ENCODE data around the gene PPP1R10. TPM values are rescaled to one million over a fixed set of nuclear protein-coding genes. Genes with fewer than 3 reads are reported as not detected.

PPP1R10 gene
- polyA plus RNA-seq, 4 donors = 21.3 to 44.0 (median 32.5) TPM

DNA sequence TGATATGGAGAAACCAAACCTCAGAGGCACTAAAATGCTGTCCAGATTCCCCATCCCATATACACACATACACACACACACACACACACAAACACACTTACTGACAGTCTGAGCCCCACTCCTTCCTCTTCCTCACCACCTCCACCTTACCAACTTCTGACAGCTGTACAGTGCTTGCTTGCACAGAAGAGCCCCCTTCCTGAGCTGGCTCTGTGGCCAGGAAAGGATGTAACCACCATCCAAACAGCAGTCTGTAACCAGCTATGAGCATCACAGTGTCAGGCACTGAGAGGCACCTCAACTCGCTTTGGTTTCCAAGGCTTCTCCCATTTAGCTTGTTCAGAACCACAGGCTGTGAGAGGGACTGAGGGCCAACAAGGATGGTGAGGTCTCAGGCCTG is 24.0 kb upstream of the PPP1R10 start:
- no peaks in the 10 kb centered on the region for H3K9me3 ChIP-seq (ENCODE audit: control insufficient read depth in 2 of 2, insufficient read depth in 1 of 2, low read depth in 1 of 2, low read length in 1 of 2)
- no peaks in the 10 kb centered on the region for H3K27me3 ChIP-seq (ENCODE audit: control insufficient read depth in 3 of 3, insufficient read depth in 3 of 3, low read length in 3 of 3)
- peaks cover 4 to 76% (median 8%) of the 10 kb centered on the region in 3 donors for H3K36me3 ChIP-seq (ENCODE audit: control insufficient read depth in 3 of 3, insufficient read depth in 2 of 3, low read depth in 1 of 3, low read length in 3 of 3)
- 64 to 94% (median 82%) methylated on average over 1 of the region's 1 CpG for WGBS, 3 donors
- H3K4me3 ChIP-seq (ENCODE audit: low read depth in 1 of 3, low read length in 3 of 3) = no peak overlapping the region
- DNase-seq (no peak), FAIRE-seq (no peak)
- no peak overlapping the region for H3K27ac ChIP-seq (ENCODE audit: low read depth in 1 of 3, low read length in 2 of 3)
- H3K4me1 ChIP-seq (ENCODE audit: control insufficient read depth in 3 of 3, insufficient read depth in 2 of 3, low read depth in 1 of 3, low read length in 2 of 3) = peaks cover 0 to 16% (median 2%) of the 10 kb centered on the region in 3 donors

DNA sequence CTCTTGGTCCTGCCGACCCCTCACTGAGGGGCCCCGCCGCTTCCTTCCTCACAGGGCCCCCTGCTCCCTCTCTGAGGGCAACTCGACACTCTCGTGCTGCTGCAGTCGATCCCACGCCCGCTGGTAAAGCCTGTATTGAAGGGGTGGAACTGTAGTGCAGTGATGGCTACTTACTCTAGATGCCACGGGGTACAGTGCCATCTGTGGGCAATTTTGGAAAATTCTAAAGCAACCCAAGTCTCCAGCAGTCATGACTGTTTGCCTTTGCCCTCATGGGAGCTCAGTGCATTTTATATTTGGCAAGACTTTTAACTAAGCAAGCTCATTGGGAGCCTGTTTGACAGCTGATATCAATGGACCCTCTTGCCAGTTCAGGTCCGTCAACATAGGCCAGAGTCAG is 23.4 kb upstream of the PPP1R10 start:
- Histone ChIP-seq H3K27me3 (ENCODE audit: control insufficient read depth in 3 of 3, insufficient read depth in 3 of 3, low read length in 3 of 3) (no peaks in the 10 kb centered on the region), H3K9me3 (ENCODE audit: control insufficient read depth in 2 of 2, insufficient read depth in 1 of 2, low read depth in 1 of 2, low read length in 1 of 2) (no peaks in the 10 kb centered on the region), H3K4me1 (ENCODE audit: control insufficient read depth in 3 of 3, insufficient read depth in 2 of 3, low read depth in 1 of 3, low read length in 2 of 3) (peaks cover 0 to 12% (median 0%) of the 10 kb centered on the region in 3 donors), H3K27ac (ENCODE audit: low read depth in 1 of 3, low read length in 2 of 3) (no peak overlapping the region), H3K4me3 (ENCODE audit: low read depth in 1 of 3, low read length in 3 of 3) (no peak overlapping the region), H3K36me3 (ENCODE audit: control insufficient read depth in 3 of 3, insufficient read depth in 2 of 3, low read depth in 1 of 3, low read length in 3 of 3) (peaks cover 4 to 73% (median 6%) of the 10 kb centered on the region in 3 donors)
- no peak for FAIRE-seq
- no peak for DNase-seq
- WGBS, 3 donors = 70 to 76% (median 76%) methylated on average over 10 of the region's 10 CpGs

DNA sequence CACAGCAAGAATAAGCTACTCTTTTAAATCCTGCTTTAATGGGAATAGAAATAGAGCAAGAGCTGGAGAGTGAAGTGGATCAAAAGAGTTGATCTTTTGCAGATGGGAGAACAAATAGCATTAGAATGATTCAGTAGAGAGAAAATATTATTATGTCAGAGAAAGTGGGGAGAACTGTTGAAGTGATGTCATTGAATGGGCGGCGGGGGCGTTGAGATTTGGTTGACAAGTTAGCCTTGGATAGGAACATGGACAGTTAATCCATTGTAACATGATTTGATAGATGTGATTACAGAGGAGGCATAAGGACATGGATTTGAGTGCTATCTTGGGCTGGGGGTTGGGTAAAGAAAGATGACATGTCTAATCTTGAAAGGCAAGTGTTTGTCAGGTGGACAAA is 18.8 kb upstream of the PPP1R10 start:
- Histone ChIP-seq H3K9me3 (ENCODE audit: control insufficient read depth in 2 of 2, insufficient read depth in 1 of 2, low read depth in 1 of 2, low read length in 1 of 2) (no peaks in the 10 kb centered on the region), H3K4me3 (ENCODE audit: low read depth in 1 of 3, low read length in 3 of 3) (no peak overlapping the region), H3K27me3 (ENCODE audit: control insufficient read depth in 3 of 3, insufficient read depth in 3 of 3, low read length in 3 of 3) (no peaks in the 10 kb centered on the region), H3K27ac (ENCODE audit: low read depth in 1 of 3, low read length in 2 of 3) (no peak overlapping the region), H3K4me1 (ENCODE audit: control insufficient read depth in 3 of 3, insufficient read depth in 2 of 3, low read depth in 1 of 3, low read length in 2 of 3) (no peaks in the 10 kb centered on the region), H3K36me3 (ENCODE audit: control insufficient read depth in 3 of 3, insufficient read depth in 2 of 3, low read depth in 1 of 3, low read length in 3 of 3) (peaks cover 0 to 69% (median 2%) of the 10 kb centered on the region in 3 donors)
- DNase-seq (peak in 1 of 2 donors; percentile 49), FAIRE-seq (no peak)
- 89 to 97% (median 96%) methylated on average over 3 of the region's 3 CpGs for WGBS, 3 donors

DNA sequence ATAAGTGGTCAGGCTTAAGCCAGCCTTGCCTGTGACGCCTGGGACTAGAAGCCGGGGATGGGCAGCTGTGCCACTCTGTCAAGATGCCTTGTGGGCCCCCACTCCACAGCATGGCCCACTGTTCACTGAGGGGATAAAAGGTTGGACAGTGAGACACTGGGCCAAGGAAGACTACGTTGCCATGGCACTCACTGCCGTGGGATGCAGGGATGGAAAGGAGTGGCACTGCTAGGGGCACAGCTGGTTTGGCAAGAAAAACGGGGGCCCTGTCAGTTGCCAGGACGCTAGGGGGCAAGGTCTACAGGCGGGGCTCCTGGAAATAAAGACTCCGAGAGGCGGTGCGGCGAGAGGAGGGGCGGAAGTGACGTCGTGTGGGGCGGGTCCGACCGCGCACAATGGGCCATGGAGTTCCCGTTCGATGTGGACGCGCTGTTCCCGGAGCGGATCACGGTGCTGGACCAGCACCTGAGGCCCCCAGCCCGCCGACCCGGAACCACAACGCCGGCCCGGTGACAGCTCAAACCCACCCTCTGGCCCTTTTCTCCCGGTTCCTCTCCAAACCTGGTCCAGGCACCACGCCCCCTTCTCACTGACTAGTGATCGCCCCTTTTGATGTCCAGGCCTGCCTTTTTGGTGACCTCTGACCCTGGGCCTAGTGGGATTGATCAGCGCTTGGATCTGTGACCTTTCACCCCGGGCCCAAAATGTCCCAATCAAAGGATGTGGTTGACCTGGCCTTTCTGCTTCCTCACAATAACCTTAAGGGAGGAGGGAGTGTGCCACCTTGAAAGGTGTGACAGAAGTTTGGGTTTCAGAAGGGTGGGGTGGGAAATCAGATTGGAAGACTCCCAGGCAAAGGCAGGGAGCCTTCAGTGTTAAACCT is 9.7 kb upstream of the PPP1R10 start, which contains the start of gene ATAT1:
Gene ATAT1 (plus strand): TSS at position 391 of the 883 bp plus-strand sequence.
- WGBS, 3 donors = 1 to 2% (median 2%) methylated on average over 24 to 36 of the region's 36 CpGs
- peak within 1 kb of the TSS; percentile 79 to 87 (median 84) for H3K27ac ChIP-seq (ENCODE audit: low read depth in 1 of 3, low read length in 2 of 3)
- no peaks in the 10 kb centered on the region for H3K27me3 ChIP-seq (ENCODE audit: control insufficient read depth in 3 of 3, insufficient read depth in 3 of 3, low read length in 3 of 3)
- DNase-seq (peak; percentile 96 to 98), FAIRE-seq (no peak)
- peaks cover 7 to 76% (median 11%) of the 10 kb centered on the region in 3 donors for H3K36me3 ChIP-seq (ENCODE audit: control insufficient read depth in 3 of 3, insufficient read depth in 2 of 3, low read depth in 1 of 3, low read length in 3 of 3)
- no peaks in the 10 kb centered on the region for H3K9me3 ChIP-seq (ENCODE audit: control insufficient read depth in 2 of 2, insufficient read depth in 1 of 2, low read depth in 1 of 2, low read length in 1 of 2)
- peak within 1 kb of the TSS; percentile 26 to 84 (median 64) for H3K4me3 ChIP-seq (ENCODE audit: low read depth in 1 of 3, low read length in 3 of 3)
- peaks cover 2 to 17% (median 3%) of the 10 kb centered on the region in 3 donors for H3K4me1 ChIP-seq (ENCODE audit: control insufficient read depth in 3 of 3, insufficient read depth in 2 of 3, low read depth in 1 of 3, low read length in 2 of 3)

DNA sequence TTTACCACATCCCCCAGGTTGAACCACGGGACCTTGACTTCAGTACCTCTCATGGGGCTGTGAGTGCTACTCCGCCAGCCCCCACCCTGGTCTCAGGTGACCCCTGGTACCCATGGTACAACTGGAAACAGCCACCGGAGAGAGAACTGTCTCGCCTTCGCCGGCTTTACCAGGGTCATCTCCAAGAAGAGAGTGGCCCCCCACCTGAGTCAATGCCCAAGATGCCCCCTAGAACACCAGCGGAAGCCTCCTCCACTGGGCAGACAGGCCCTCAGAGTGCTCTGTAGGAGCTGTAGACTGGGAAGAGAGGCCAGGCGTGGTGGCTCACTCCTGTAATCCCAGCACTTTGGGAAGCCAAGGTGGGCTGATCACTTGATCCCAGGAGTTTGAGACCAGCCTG is 8.5 kb upstream of the PPP1R10 start:
- FAIRE-seq (no peak), DNase-seq (no peak)
- Histone ChIP-seq H3K27ac (ENCODE audit: low read depth in 1 of 3, low read length in 2 of 3) (peak overlapping the region; percentile 79 to 87 (median 84)), H3K36me3 (ENCODE audit: control insufficient read depth in 3 of 3, insufficient read depth in 2 of 3, low read depth in 1 of 3, low read length in 3 of 3) (peaks cover 7 to 74% (median 11%) of the 10 kb centered on the region in 3 donors), H3K9me3 (ENCODE audit: control insufficient read depth in 2 of 2, insufficient read depth in 1 of 2, low read depth in 1 of 2, low read length in 1 of 2) (no peaks in the 10 kb centered on the region), H3K27me3 (ENCODE audit: control insufficient read depth in 3 of 3, insufficient read depth in 3 of 3, low read length in 3 of 3) (no peaks in the 10 kb centered on the region), H3K4me3 (ENCODE audit: low read depth in 1 of 3, low read length in 3 of 3) (no peak overlapping the region), H3K4me1 (ENCODE audit: control insufficient read depth in 3 of 3, insufficient read depth in 2 of 3, low read depth in 1 of 3, low read length in 2 of 3) (peaks cover 2 to 17% (median 3%) of the 10 kb centered on the region in 3 donors)
- WGBS, 3 donors = 95 to 98% (median 97%) methylated on average over 8 of the region's 8 CpGs

DNA sequence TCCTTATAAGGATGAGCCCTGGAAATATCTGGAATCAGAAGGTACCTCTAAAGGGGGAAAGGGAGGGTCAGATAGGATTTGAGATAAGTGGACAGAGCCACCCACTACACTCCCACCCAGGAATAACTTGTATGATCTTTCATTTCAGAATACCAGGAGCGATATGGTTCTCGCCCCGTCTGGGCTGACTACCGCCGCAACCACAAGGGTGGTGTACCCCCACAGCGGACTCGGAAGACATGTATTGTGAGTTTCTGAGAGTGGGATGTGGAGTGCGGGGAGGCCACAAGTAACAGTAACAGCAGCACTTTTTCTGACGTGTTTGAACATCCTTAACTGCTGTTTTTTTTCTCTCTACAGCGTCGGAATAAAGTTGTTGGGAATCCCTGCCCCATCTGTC is 2.5 kb upstream of the PPP1R10 start:
- H3K27ac ChIP-seq (ENCODE audit: low read depth in 1 of 3, low read length in 2 of 3) = peak overlapping the region in 1 of 3 donors; percentile 93
- DNase-seq (no peak), FAIRE-seq (no peak)

DNA sequence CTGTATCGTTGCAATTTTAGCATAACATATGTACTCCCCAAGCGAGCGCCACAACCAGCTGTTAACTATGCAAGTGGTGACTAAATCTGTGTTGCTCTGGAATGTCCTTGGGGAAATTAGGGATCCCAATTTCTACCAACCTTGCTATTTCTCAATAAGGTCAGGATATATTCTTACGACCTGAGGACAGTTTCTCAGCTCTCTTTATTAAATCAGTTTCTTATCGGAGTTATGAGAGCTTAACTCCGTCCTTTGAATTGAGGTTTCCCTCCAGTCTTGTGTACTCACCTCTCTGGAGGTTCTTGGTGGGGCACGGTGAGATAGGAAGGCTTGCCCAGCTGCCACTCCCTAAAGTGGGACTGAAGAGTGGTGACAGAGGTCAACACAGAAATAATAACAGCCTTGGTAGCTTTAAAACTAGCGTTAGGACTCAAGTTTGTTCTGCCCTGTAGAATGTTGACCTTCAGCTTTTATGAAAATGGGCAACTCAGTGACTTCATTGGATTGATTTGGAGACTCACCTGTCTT is 1.3 kb upstream of the PPP1R10 start:
- WGBS, 3 donors = 1 to 10% (median 2%) methylated on average over 8 of the region's 8 CpGs
- FAIRE-seq (no peak), DNase-seq (peak; percentile 73 to 85)
- Histone ChIP-seq H3K4me3 (ENCODE audit: low read depth in 1 of 3, low read length in 3 of 3) (peak overlapping the region; percentile 35 to 72 (median 65)), H3K36me3 (ENCODE audit: control insufficient read depth in 3 of 3, insufficient read depth in 2 of 3, low read depth in 1 of 3, low read length in 3 of 3) (peaks cover 5 to 41% (median 13%) of the 10 kb centered on the region in 3 donors), H3K4me1 (ENCODE audit: control insufficient read depth in 3 of 3, insufficient read depth in 2 of 3, low read depth in 1 of 3, low read length in 2 of 3) (peaks cover 0 to 21% (median 3%) of the 10 kb centered on the region in 3 donors), H3K27me3 (ENCODE audit: control insufficient read depth in 3 of 3, insufficient read depth in 3 of 3, low read length in 3 of 3) (no peaks in the 10 kb centered on the region), H3K9me3 (ENCODE audit: control insufficient read depth in 2 of 2, insufficient read depth in 1 of 2, low read depth in 1 of 2, low read length in 1 of 2) (no peaks in the 10 kb centered on the region), H3K27ac (ENCODE audit: low read depth in 1 of 3, low read length in 2 of 3) (peak overlapping the region; percentile 82 to 96 (median 93))

More for the DNA sequence above, 2.5 kb upstream of the PPP1R10 start:
- peaks cover 0 to 9% (median under 1%) of the 10 kb centered on the region in 3 donors for H3K4me1 ChIP-seq (ENCODE audit: control insufficient read depth in 3 of 3, insufficient read depth in 2 of 3, low read depth in 1 of 3, low read length in 2 of 3)
- 94 to 97% (median 96%) methylated on average over 11 of the region's 11 CpGs for WGBS, 3 donors
- H3K9me3 ChIP-seq (ENCODE audit: control insufficient read depth in 2 of 2, insufficient read depth in 1 of 2, low read depth in 1 of 2, low read length in 1 of 2) = no peaks in the 10 kb centered on the region
- no peak overlapping the region for H3K4me3 ChIP-seq (ENCODE audit: low read depth in 1 of 3, low read length in 3 of 3)
- H3K36me3 ChIP-seq (ENCODE audit: control insufficient read depth in 3 of 3, insufficient read depth in 2 of 3, low read depth in 1 of 3, low read length in 3 of 3) = peaks cover 5 to 49% (median 18%) of the 10 kb centered on the region in 3 donors
- H3K27me3 ChIP-seq (ENCODE audit: control insufficient read depth in 3 of 3, insufficient read depth in 3 of 3, low read length in 3 of 3) = no peaks in the 10 kb centered on the region

DNA sequence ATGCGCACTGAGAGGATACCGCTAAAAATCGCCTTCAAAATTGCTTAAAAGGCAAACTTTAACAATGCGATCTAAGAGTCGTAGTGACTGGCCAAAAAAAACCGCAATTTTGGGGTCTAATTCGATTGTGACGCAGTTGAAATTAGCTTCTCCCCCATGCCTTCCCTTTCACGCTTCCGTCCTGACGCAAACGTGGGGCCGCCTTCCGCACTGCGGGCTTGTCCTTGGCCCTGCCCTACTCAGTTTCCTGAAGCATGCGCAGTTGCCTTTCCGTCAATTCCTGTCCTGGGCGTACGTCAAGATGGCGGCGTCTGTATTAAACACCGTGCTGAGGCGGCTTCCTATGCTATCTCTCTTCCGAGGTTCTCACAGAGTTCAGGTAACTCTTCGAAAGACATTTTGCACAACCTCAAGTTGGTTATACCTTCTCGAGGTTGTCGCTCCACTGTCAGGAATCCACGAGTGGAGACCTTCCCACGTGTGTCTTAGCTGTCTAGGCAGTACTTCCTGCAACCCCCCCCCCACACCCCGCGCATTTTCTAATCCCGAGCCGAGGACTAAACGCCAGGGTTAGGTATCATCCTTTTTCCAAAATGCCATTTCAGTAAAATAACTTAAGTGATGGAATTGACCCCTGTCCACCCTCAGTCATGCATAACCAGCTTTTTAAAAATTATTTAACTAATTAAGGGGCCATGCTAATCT is 674 bp upstream of the PPP1R10 start, which contains the start of gene MRPS18B:
Gene MRPS18B (plus strand): TSS at position 276 of the 705 bp plus-strand sequence. CDS start 26 bp downstream, at position 302.
- Histone ChIP-seq H3K36me3 (ENCODE audit: control insufficient read depth in 3 of 3, insufficient read depth in 2 of 3, low read depth in 1 of 3, low read length in 3 of 3) (peaks cover 2 to 36% (median 12%) of the 10 kb centered on the region in 3 donors), H3K27ac (ENCODE audit: low read depth in 1 of 3, low read length in 2 of 3) (peak within 1 kb of the TSS; percentile 96 to 99 (median 98)), H3K9me3 (ENCODE audit: control insufficient read depth in 2 of 2, insufficient read depth in 1 of 2, low read depth in 1 of 2, low read length in 1 of 2) (no peaks in the 10 kb centered on the region), H3K27me3 (ENCODE audit: control insufficient read depth in 3 of 3, insufficient read depth in 3 of 3, low read length in 3 of 3) (no peaks in the 10 kb centered on the region), H3K4me1 (ENCODE audit: control insufficient read depth in 3 of 3, insufficient read depth in 2 of 3, low read depth in 1 of 3, low read length in 2 of 3) (peaks cover 0 to 22% (median 3%) of the 10 kb centered on the region in 3 donors), H3K4me3 (ENCODE audit: low read depth in 1 of 3, low read length in 3 of 3) (peak within 1 kb of the TSS; percentile 65 to 92 (median 79))
- 0% methylated on average over 34 of the region's 34 CpGs for WGBS, 3 donors
- DNase-seq = peak; percentile 99
- no peak for FAIRE-seq
